ENCODE measurements around the gene EFNA5. TPM values are rescaled to one million over a fixed set of nuclear protein-coding genes. Genes with fewer than 3 reads are reported as not detected.

Gene EFNA5
- total RNA-seq, 2 donors from 2014 or later, result 9.7 to 11.1 TPM

- TF ChIP-seq CTCF (IDR thresholded peaks at IDR 0.05), result no peak
- Histone ChIP-seq H3K4me1 (no peaks in the 10 kb centered on the region), H3K27ac (no peak overlapping the region), H3K9me3 (no peaks in the 10 kb centered on the region), H3K4me3 (no peak overlapping the region), H3K36me3 (no peaks in the 10 kb centered on the region), H3K27me3 (no peaks in the 10 kb centered on the region), H3K9ac (ENCODE audit: low read depth in 2 of 2, low read length in 2 of 2) (no peak overlapping the region)
- intact Hi-C loops (cut with DNase I), result no loop called here
- DNase-seq, result no peak
Observed at GRCh38 chr5:107598958-107599357, 71.8 kb downstream of the EFNA5 start.

DNA sequence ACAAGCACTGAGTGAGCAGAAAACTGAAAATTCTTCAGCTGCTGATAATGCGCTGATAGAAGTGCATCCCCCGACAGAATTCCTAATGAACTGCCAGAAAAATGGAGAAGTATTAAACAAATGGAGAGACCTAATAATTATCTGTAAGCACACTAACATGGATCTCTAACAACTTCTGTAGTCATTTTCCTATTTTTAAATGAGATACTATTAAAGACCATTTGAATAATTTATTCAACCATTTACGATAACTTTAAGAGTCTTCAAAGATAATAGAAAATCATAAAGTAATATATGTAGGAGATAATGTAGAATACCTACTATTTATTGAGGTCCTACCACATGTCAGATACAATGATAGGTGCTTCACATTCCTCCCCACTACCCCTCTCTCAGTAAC, 72.9 kb downstream of the EFNA5 start:
- no peak for DNase-seq
- Histone ChIP-seq H3K27ac (no peak overlapping the region), H3K4me1 (no peaks in the 10 kb centered on the region), H3K9ac (ENCODE audit: low read depth in 2 of 2, low read length in 2 of 2) (no peak overlapping the region), H3K4me3 (no peak overlapping the region), H3K27me3 (no peaks in the 10 kb centered on the region), H3K9me3 (no peaks in the 10 kb centered on the region), H3K36me3 (no peaks in the 10 kb centered on the region)
- intact Hi-C loops (cut with DNase I), result no loop called here
- no peak for TF ChIP-seq CTCF (IDR thresholded peaks at IDR 0.05)

- no peaks in the 10 kb centered on the region for H3K9me3 ChIP-seq
- no peaks in the 10 kb centered on the region for H3K4me1 ChIP-seq
- H3K4me3 ChIP-seq, result no peak overlapping the region
- no peaks in the 10 kb centered on the region for H3K36me3 ChIP-seq
- H3K9ac ChIP-seq (ENCODE audit: low read depth in 2 of 2, low read length in 2 of 2), result no peak overlapping the region
- intact Hi-C loops (cut with DNase I), result no loop called here
- no peak for TF ChIP-seq CTCF (IDR thresholded peaks at IDR 0.05)
- no peak overlapping the region for H3K27ac ChIP-seq
- H3K27me3 ChIP-seq, result no peaks in the 10 kb centered on the region
- no peak for DNase-seq
Observed at GRCh38 chr5:107597247-107597646, 73.5 kb downstream of the EFNA5 start.

DNA sequence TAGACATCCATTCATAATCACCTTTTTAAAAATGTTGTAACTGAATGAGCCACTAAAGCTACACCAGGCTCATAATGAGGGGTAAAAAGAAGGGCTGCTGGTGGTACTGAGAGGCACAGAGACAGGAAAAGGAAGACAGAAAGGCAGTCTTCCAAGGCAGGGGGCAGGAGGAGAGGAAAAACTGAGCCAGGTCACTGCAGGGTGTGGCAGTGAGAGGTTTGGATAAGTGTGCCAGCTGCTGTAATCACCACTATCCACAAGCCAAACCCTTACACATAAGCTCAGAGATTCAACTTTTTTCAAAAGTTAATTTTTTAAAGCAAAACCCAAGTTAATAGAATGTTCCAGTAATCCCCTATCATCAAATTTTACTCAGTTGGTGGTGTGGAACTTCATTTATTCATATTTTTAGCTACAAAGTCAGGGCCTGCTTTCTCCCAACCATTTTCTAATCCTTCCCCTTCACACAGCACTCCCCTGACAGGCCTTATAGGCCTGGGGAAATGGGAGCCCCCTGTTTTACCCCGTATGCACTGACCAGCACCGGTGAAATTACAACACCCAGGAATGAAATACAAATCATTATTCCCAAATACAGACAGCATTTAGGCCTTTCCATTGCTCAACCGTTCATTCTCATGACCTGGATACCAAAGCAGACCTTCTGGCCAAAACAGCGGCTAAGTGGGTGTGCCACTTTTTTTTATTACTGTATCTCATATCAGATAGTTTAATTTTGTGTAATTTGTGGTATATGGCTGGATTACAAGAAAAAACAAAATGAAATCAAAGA, 76.3 kb downstream of the EFNA5 start:
- Histone ChIP-seq H3K27ac (no peak overlapping the region), H3K36me3 (no peaks in the 10 kb centered on the region), H3K27me3 (no peaks in the 10 kb centered on the region), H3K4me3 (no peak overlapping the region), H3K9me3 (no peaks in the 10 kb centered on the region), H3K9ac (ENCODE audit: low read depth in 2 of 2, low read length in 2 of 2) (no peak overlapping the region), H3K4me1 (no peaks in the 10 kb centered on the region)
- intact Hi-C loops (cut with DNase I), result no loop called here
- no peak for TF ChIP-seq CTCF (IDR thresholded peaks at IDR 0.05)
- peak; percentile 49 for DNase-seq

DNA sequence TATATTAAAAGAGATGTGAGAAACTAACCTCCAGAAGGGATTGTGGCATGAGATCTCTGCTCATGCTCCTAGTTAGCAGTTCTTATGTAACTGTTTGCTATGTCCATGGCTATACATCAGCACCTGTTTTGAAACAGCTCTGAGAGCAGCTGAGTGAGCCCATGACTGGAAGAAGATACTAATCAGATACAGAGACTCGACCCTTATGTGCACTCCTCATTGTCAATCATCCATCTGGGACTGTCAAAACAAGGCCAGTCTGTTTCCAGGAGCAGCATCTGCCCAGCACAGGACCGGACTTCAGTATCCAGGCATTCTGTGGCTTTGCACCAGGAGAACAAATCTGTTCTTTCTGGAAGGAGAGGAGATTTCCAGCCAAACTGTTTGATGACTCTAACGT, 77.7 kb downstream of the EFNA5 start:
- intact Hi-C loops (cut with DNase I), result no loop called here
- Histone ChIP-seq H3K36me3 (no peaks in the 10 kb centered on the region), H3K27ac (no peak overlapping the region), H3K27me3 (no peaks in the 10 kb centered on the region), H3K9me3 (no peaks in the 10 kb centered on the region), H3K9ac (ENCODE audit: low read depth in 2 of 2, low read length in 2 of 2) (no peak overlapping the region), H3K4me3 (no peak overlapping the region), H3K4me1 (no peaks in the 10 kb centered on the region)
- no peak for DNase-seq
- TF ChIP-seq CTCF (IDR thresholded peaks at IDR 0.05), result no peak

All from colonic mucosa (tissue), 4 donors.